Mononuclear cell (primary cell): ENCODE data around the gene NBPF26. TPM values are rescaled to one million over a fixed set of nuclear protein-coding genes. Genes with fewer than 3 reads are reported as not detected.
"Not testable (repeated sequence)": the region's sequence is repeated elsewhere in the genome, so short reads cannot be mapped to it uniquely, and the experiment has no call there.

Experiments
- H3K27me3 ChIP-seq: 2 replicates; pipeline ENCODE4 v1.6.0; 2011; ENCODE audit warnings: low read length, control low read depth; ENCODE audit not compliant: insufficient read depth
- H3K4me1 ChIP-seq: 2 replicates; pipeline ENCODE4 v1.5.1; 2011; ENCODE audit warnings: mild to moderate bottlenecking, low read length, control low read depth; ENCODE audit not compliant: insufficient read depth
- H3K4me3 ChIP-seq: 2 replicates; pipeline ENCODE4 v1.5.1; 2011; ENCODE audit warnings: mild to moderate bottlenecking, low read length, moderate library complexity
- H3K9me3 ChIP-seq: 2 replicates; pipeline ENCODE4 v1.5.1; 2011; ENCODE audit warnings: low read depth, mild to moderate bottlenecking, control low read depth, low read length
- total RNA-seq: library from RNA; depleted of rRNA; stranded (reverse); fragments of >200 nt; gene quantifications from one replicate; pipeline ENCODE4 v1.2.3, GENCODE V29; 2012

Gene NBPF26
- total RNA-seq, 1 donor: 36.6 TPM

DNA sequence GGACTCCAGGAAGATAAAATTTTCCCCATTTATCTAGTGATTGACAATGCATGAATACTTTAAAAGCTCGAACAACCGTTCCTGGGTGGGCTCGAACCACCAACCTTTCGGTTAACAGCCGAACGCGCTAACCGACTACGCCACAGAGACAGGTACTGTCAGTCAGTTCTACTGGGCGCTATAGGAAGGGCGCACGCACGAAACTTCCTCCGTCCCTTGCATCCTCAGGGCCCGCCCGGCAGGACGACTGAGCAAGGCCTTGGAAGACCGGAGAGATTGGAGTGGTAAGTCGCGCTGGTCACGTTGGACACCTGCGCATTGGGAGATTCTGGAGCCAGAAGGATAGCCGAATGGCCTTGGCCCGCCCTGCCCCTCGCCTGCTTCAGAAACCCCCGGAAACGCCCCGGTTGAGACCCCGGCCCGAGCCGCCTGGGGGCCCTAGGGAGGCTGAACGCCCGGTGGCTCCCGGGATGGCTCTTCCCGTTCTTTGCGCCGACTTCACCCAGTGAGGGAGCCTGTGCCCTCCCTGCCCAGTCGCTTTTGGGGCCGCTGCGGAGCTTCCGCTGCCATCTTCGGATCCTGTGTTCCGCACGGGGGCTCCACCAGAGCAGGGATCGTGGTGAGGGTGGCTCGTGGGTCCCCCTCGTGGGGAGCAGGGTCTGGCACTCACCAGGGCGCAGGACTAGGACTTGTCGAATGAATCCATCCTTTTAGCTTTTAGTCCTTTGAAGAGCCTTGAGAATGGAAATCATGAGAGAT lies 120.6 kb downstream of the NBPF26 start:
- not testable (repeated sequence) for H3K27me3 ChIP-seq, H3K9me3 ChIP-seq, H3K4me1 ChIP-seq, H3K4me3 ChIP-seq

GRCh38 chr1:120844945-120845330 lies 121.2 kb downstream of the NBPF26 start:
- not testable (repeated sequence) for H3K4me3 ChIP-seq, H3K4me1 ChIP-seq

DNA sequence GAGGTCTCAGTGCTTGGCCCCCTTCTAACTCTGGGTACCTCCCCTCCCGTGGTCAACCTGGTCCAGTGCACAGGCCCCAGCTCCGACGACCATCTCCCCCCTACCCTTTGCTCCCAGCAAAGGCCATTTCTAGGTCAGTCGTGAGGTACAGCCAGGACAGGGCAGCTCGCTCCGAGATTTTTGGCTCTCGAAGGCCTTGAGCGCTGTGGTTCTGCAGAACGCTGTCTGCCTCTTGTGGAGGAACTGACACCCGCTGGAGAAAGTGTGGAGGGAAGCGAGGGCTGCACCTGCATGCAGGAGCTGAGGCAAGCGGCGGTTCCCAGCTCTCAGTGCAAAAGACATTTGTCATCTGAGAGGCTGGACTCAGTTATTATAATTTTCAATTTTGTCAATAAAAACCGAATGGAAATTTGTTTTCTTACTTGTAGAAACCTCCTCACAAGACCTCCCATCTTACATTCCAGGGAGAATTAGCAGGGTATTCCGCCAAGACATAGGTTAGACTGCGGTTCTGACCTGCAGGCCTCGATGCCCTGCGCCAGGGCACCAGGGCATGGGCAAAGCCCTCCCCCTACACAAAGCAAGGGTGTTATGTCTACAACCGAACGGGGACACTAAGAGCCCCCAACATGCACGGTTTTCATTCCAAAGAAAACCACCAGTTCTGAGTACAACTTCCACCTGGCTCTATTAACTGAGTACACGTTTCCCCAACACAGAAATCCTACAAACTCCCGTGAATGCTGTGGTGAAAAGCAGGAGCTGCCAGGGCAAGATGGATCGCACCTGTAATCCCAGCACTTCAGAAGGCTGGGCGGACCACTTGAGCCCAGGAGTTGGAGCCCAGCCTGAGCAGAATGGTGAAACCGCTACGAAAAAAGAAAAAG lies 125.9 kb downstream of the NBPF26 start:
- H3K9me3 ChIP-seq, H3K4me1 ChIP-seq, H3K27me3 ChIP-seq, H3K4me3 ChIP-seq: not testable (repeated sequence)

More at GRCh38 chr1:120844945-120845330, 121.2 kb downstream of the NBPF26 start:
- not testable (repeated sequence) for H3K27me3 ChIP-seq, H3K9me3 ChIP-seq

GRCh38 chr1:120850287-120850536 lies 126.5 kb downstream of the NBPF26 start:
- not testable (repeated sequence) for H3K4me3 ChIP-seq, H3K4me1 ChIP-seq, H3K27me3 ChIP-seq, H3K9me3 ChIP-seq

GRCh38 chr1:120850537-120851421 lies 127.0 kb downstream of the NBPF26 start:
- H3K4me1 ChIP-seq, H3K9me3 ChIP-seq, H3K27me3 ChIP-seq, H3K4me3 ChIP-seq: not testable (repeated sequence)

DNA sequence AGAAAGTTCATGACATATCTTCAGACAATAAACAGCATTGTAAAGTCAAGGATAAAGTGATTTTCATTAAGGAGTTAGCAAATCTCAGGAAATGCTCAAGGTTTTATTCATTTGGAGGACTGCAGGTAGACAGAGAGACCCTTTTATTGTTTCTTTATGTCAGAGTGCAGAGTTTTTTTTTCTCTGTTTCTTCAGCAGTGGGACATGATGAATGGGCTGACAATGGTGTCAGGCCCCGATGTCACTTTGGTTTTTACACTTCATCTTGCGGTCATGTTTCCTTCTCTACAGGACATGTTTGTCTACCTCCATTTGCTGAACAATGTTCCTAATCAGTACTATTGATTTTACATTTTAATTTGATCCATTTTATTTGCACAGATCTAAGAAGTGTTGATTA lies 134.4 kb downstream of the NBPF26 start:
- not testable (repeated sequence) for H3K4me3 ChIP-seq, H3K4me1 ChIP-seq, H3K9me3 ChIP-seq, H3K27me3 ChIP-seq

DNA sequence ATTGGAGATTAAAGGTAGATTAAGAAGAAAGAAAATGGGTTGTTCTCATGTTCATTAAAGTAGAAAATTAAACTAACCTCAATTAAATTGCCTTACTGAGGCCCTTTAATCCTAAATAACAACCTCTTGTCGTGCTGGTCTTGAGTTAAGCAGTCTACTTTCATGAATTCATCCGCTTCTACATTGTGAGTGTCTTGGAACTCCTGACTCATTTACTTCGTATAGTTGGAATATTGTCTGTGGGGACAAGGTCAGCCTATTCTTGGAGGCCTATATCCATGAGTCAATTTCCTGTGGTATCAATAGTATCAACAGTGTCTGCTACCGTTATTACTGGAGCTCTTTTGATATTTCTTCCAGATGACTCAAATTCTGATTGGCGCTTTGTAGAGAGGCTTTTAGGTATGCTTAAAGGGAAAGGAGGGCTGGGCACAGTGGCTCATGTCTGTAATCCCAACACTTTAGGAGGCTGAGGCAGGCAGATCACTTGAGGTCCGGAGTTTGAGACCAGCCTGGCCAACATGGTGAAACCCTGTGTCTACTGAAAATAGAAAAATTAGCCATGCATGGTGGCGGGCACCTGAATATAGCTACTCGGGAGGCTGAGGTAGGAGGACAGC lies 136.0 kb downstream of the NBPF26 start:
- H3K9me3 ChIP-seq, H3K27me3 ChIP-seq, H3K4me3 ChIP-seq, H3K4me1 ChIP-seq: not testable (repeated sequence)

GRCh38 chr1:120878206-120878605 lies 154.5 kb downstream of the NBPF26 start:
- H3K9me3 ChIP-seq, H3K4me1 ChIP-seq, H3K27me3 ChIP-seq, H3K4me3 ChIP-seq: not testable (repeated sequence)

- not testable (repeated sequence) for H3K4me1 ChIP-seq, H3K27me3 ChIP-seq, H3K9me3 ChIP-seq, H3K4me3 ChIP-seq
Measured at GRCh38 chr1:120880056-120880455, 156.3 kb downstream of the NBPF26 start.

GRCh38 chr1:120881934-120882333 lies 158.2 kb downstream of the NBPF26 start:
- H3K27me3 ChIP-seq, H3K9me3 ChIP-seq, H3K4me1 ChIP-seq, H3K4me3 ChIP-seq: not testable (repeated sequence)

Other genes starting within 250 kb of the NBPF26 start
- not detected for gene PPIAL4A, start 165.8 kb downstream of the NBPF26 start, total RNA-seq